ENCODE data around the gene CCDC180.
A peak's percentile ranks its signal among the peaks of the same experiment; 100 is the strongest.

The CCDC180 gene

DNA sequence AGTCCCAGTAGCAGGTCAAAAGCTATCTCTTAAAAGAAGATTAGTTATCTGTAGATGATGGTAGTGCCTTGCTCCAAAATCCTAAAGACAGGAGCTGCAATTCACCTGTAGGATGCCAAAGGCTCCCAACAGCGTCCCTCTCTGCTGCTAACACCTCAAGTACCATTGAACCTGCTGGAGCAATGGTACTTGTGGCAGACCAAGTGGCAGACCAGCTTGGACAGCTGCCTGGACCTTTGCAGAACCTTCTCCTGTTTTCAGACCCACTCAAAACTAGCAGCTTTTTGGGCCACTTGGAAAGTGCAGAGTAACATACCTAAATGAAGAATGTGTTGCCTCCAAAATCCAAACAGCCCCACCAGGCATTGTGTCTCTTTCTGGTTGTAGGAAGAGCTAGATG is 6.9 kb upstream of the CCDC180 start:
- DNase-seq = no peak
- TF ChIP-seq GATA1 (IDR thresholded peaks at IDR 0.05; ENCODE audit: low read depth, low read length) (no peak), POLR2A (IDR thresholded peaks at IDR 0.05; ENCODE audit: low read length) (no peak)

DNA sequence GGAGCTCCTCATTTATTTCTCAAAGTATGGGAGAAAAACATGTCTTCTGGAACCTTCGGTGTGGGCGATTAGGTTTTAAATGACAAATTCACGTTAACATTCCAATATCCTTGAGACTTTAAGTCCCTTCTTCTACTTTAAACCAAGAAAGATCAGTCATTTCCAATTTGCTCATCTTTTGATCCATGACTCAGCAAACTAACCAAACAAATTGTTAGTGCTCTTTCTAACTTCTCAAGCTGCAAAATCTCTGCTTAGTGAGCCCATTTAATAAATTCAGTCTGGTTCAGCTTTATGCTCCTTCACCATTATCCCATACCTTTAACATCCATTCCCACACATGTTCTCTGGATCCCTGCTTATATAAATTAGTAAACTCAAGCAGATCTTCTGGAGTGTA is 5.5 kb upstream of the CCDC180 start:
- TF ChIP-seq GATA1 (IDR thresholded peaks at IDR 0.05; ENCODE audit: low read depth, low read length) (no peak), POLR2A (IDR thresholded peaks at IDR 0.05; ENCODE audit: low read length) (no peak)
- DNase-seq = no peak

DNA sequence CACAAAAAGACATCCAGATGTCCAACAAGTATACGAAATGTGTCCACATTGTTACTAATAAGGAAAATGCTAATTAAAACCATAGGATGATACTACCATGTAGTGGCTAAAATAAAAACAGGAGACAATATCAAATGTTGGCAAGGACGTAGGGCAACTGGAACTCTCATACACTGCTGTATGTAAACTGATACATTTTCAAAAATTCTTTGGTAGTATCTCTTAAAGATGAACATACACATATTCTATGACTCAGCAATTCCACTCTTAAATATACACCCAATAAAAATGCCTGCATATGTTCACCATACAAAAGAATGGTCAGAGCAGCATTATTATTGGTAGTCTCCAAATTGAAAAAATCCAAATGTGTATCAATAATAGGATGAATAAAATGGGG is 2.9 kb upstream of the CCDC180 start:
- TF ChIP-seq POLR2A (IDR thresholded peaks at IDR 0.05; ENCODE audit: low read length) = no peak
- no peak for TF ChIP-seq GATA1 (IDR thresholded peaks at IDR 0.05; ENCODE audit: low read depth, low read length)
- no peak for DNase-seq

GRCh38 chr9:97305501-97306298 is 1.8 kb upstream of the CCDC180 start:
- no peak for TF ChIP-seq POLR2A (IDR thresholded peaks at IDR 0.05; ENCODE audit: low read length)
- no peak for TF ChIP-seq GATA1 (IDR thresholded peaks at IDR 0.05; ENCODE audit: low read depth, low read length)
- DNase-seq = peak; percentile 7 to 35

- peak; percentile 84 to 86 for DNase-seq
- no peak for TF ChIP-seq GATA1 (IDR thresholded peaks at IDR 0.05; ENCODE audit: low read depth, low read length)
- no peak for TF ChIP-seq POLR2A (IDR thresholded peaks at IDR 0.05; ENCODE audit: low read length)
Observed at GRCh38 chr9:97307091-97307490, 368 bp upstream of the CCDC180 start.

DNA sequence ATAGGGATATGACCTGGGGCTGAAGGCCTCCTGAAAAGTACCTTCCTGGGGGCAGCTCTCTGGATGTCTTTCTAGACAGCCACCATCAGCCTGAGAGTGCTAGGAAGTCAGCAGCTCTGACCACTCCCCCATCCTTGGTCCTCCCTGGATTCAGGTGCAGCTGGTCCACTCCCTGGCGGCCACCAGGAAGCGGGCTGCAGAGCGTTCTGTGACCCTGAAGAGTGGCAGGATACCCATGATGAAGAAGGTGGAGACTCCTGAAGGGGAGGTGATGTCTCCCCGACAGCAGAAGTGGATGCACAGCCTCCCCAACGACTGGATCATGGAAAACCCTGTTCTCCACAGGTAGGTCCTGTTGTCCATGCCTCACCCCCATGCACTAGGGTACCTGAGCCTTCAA is 1.8 kb downstream of the CCDC180 start:
- no peak for DNase-seq
- TF ChIP-seq POLR2A (IDR thresholded peaks at IDR 0.05; ENCODE audit: low read length) = no peak
- no peak for TF ChIP-seq GATA1 (IDR thresholded peaks at IDR 0.05; ENCODE audit: low read depth, low read length)

- TF ChIP-seq POLR2A (IDR thresholded peaks at IDR 0.05; ENCODE audit: low read length) = no peak
- TF ChIP-seq GATA1 (IDR thresholded peaks at IDR 0.05; ENCODE audit: low read depth, low read length) = no peak
Observed at GRCh38 chr9:97310023-97310422, 2.6 kb downstream of the CCDC180 start.

DNA sequence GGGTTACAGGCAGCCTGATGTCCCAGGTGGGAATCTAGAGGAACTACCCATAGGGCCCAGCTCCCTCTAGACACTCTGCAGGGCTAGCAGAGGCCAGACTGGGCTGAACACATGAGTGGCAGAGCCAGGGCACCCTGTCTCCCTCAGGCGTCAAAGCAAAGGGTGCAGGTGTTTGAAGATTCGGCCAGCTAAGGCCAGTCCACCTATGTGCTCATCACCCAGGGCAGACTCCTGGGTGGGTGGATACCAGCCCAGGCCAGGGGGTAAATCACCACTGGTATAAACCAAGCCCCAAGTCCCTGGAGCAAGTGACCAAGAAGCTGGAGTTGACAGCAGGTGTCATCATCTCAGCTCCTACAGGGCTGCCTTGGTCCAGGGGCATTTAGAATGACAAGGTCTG is 3.4 kb downstream of the CCDC180 start:
- DNase-seq = no peak
- no peak for TF ChIP-seq GATA1 (IDR thresholded peaks at IDR 0.05; ENCODE audit: low read depth, low read length)
- no peak for TF ChIP-seq POLR2A (IDR thresholded peaks at IDR 0.05; ENCODE audit: low read length)

More at GRCh38 chr9:97310023-97310422, 2.6 kb downstream of the CCDC180 start:
- DNase-seq = no peak

DNA sequence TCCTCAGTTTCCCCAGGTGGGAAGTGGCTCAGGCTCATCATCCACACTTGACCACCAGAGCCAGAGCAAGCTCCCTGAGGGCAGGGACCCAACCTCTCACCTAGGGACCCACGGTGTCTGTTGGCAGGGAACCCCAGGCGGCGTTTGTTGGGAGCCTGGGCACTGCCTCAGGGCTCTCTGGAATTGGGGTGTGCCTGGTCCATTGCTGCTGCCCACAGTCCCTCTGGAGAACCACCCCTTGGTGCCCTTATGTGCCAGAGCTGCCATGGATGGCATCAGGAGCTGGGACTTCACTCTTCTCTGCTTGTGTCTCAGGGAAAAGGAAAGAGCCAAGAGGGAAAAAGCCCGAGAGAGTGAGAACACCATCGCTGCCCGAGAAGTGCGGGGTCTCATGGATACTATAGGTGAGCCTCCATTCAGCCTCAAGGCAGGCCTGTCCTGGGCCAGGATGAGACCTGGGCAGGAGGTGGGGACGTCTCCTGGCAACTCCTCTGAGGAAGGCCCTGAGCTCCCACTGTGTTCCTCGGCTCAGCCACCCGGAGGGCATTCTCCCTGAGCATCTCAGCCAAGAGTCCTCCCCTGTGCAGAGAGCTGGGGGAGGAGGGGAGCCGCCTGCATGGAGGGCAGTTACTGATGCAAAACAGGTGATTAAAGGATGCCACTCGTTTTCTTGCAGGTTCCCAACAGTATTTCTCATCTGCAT is 4.5 kb downstream of the CCDC180 start:
- DNase-seq = no peak
- no peak for TF ChIP-seq POLR2A (IDR thresholded peaks at IDR 0.05; ENCODE audit: low read length)
- no peak for TF ChIP-seq GATA1 (IDR thresholded peaks at IDR 0.05; ENCODE audit: low read depth, low read length)

GRCh38 chr9:97312556-97312955 is 5.1 kb downstream of the CCDC180 start:
- DNase-seq = no peak
- TF ChIP-seq GATA1 (IDR thresholded peaks at IDR 0.05; ENCODE audit: low read depth, low read length) (no peak), POLR2A (IDR thresholded peaks at IDR 0.05; ENCODE audit: low read length) (no peak)

DNA sequence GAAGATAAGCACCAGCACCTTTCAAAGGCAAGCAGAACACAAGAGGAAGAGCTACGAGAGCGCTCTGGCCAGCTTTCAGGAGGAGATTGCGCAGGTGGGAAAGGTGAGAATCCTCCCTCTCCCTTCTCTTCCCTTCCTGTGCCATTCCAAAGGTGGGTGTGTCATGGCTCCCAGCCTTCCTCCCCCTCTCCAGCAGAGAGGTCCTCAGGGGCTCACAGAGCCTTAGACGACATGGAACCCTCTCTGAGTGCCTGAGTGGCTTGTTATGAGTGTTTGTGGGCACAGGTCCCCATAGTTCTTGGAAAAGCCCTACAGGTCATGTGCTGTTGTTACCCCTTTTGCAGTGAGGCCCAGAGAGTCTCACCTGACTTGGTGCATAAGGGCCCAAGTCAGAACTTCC is 5.8 kb downstream of the CCDC180 start:
- no peak for TF ChIP-seq POLR2A (IDR thresholded peaks at IDR 0.05; ENCODE audit: low read length)
- TF ChIP-seq GATA1 (IDR thresholded peaks at IDR 0.05; ENCODE audit: low read depth, low read length) = no peak

GRCh38 chr9:97313746-97314145 is 6.3 kb downstream of the CCDC180 start:
- TF ChIP-seq POLR2A (IDR thresholded peaks at IDR 0.05; ENCODE audit: low read length) = no peak
- no peak for TF ChIP-seq GATA1 (IDR thresholded peaks at IDR 0.05; ENCODE audit: low read depth, low read length)
- no peak for DNase-seq

More for the DNA sequence above, 5.8 kb downstream of the CCDC180 start:
- no peak for DNase-seq

- no peak for DNase-seq
- no peak for TF ChIP-seq GATA1 (IDR thresholded peaks at IDR 0.05; ENCODE audit: low read depth, low read length)
- no peak for TF ChIP-seq POLR2A (IDR thresholded peaks at IDR 0.05; ENCODE audit: low read length)
Observed at GRCh38 chr9:97314503-97314902, 7.0 kb downstream of the CCDC180 start.

- TF ChIP-seq GATA1 (IDR thresholded peaks at IDR 0.05; ENCODE audit: low read depth, low read length) = no peak
- no peak for TF ChIP-seq POLR2A (IDR thresholded peaks at IDR 0.05; ENCODE audit: low read length)
- peak; percentile 9 to 32 for DNase-seq
Observed at GRCh38 chr9:97315550-97315949, 8.1 kb downstream of the CCDC180 start.

DNA sequence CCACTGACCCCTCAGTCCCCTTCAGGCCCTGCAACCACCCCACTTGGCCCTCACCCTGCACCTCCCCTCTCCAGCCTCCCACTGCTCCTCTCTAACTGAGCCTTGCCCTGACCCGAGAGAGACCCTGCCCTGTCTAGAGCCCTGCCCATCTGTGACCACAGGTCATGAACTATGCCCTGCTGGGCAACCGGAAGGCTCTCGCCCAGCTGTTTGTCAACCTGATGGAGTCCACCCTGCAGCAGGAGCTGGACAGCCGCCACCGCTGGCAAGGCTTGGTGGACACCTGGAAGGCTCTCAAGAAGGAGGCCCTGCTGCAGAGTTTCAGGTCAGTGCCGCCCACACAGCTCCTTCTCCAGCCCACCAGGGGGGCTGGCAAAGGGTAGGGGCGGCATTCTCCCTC is 9.4 kb downstream of the CCDC180 start:
- no peak for DNase-seq
- TF ChIP-seq GATA1 (IDR thresholded peaks at IDR 0.05; ENCODE audit: low read depth, low read length) = no peak
- TF ChIP-seq POLR2A (IDR thresholded peaks at IDR 0.05; ENCODE audit: low read length) = no peak

All from erythroblast (primary cell).